NCI-H524 (cell line): ENCODE measurements around the gene TNFRSF19.
A peak's percentile ranks its signal among the peaks of the same experiment; 100 is the strongest.

Experiments
- DNase-seq, 2 experiments: peaks; one replicate each; lab custom pipeline; 2025; lab: John Stamatoyannopoulos, UW

The TNFRSF19 gene

GRCh38 chr13:23684647-23685046, 114.4 kb downstream of the TNFRSF19 start:
- DNase-seq, result no peak

- DNase-seq, result no peak
Measured at GRCh38 chr13:23685416-23685815, 115.2 kb downstream of the TNFRSF19 start.

GRCh38 chr13:23686948-23687347, 116.7 kb downstream of the TNFRSF19 start:
- DNase-seq, result no peak

GRCh38 chr13:23687614-23688013, 117.4 kb downstream of the TNFRSF19 start:
- no peak for DNase-seq

DNA sequence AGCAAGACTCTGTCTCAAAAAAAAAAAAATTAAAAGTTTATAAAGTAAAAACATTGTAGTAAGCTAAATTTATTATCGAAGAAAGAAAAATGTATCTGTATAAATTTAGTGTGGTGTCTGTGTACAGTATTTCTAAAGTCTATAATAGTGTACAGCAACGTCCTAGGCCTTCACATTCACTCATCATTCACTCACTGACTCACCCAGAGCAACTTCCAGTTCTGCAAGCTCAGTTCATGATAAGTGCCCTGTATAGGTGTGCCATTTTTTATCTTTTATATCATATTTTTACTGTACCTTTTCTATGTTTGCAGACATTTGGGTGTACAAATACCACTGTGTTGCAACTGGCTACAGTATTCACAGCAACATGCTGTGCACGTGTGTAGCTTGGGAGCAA, 118.1 kb downstream of the TNFRSF19 start:
- no peak for DNase-seq

DNA sequence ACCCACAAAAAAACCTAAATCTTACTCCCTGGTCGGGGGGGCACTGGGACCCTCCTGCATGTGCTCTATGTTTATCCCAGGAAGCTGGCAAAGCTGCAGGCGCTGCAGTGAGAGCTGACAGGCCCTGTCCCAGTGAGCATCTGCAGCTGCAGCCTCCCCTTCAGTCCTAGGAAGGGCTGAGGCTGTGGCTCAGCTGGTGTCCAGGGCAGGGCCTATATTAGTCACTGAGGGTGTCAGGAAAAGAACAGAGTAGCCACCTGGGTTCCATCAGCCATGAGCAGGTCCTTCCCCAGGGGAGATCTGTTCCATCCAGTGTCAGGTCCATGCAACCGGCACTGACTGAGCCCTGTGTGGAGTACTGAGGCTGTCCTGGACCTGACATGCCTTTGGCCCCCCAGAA, 120.5 kb downstream of the TNFRSF19 start:
- no peak for DNase-seq

DNA sequence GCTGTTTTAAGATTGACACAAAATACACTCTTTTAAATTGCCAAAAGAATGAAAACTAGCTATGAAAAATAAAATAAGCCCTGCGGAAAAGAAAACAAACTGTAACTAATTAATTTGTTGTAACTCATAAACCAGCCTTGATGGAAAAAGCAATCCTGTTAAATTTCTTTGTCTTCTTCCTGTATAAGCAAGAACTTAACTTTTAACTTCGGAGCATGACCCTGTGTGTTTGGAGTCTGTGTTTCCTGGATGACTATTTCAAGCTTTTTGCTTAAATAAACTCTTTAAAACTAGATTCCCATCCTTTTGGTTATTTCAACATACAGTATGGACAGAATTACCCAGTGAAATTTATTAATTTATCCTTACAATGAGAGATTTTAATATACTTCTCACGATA, 122.6 kb downstream of the TNFRSF19 start:
- no peak for DNase-seq

DNA sequence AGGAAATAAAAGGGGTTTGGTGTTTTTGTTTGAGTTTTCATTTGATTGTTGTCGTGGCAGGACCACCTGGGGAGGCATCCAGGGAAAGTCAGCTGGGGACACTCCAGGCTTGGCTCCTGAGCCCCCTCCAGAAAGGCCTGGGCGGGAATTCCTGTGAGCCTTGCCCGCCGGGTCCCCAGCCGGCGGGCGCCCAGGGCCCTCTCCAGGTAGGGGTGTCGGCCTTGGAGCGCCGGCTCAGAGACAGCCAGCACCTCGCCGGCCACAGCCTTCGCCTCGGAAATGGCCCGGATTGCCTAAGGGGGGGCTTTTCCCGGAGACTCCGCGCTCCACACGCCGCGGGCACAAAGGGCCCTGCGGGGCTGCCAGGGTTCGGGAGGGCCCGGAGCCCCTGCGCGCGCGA, 125.0 kb downstream of the TNFRSF19 start:
- no peak for DNase-seq

GRCh38 chr13:23695711-23696464, 125.7 kb downstream of the TNFRSF19 start:
- no peak for DNase-seq

- DNase-seq, result no peak
Measured at GRCh38 chr13:23696610-23697009, 126.4 kb downstream of the TNFRSF19 start.

DNA sequence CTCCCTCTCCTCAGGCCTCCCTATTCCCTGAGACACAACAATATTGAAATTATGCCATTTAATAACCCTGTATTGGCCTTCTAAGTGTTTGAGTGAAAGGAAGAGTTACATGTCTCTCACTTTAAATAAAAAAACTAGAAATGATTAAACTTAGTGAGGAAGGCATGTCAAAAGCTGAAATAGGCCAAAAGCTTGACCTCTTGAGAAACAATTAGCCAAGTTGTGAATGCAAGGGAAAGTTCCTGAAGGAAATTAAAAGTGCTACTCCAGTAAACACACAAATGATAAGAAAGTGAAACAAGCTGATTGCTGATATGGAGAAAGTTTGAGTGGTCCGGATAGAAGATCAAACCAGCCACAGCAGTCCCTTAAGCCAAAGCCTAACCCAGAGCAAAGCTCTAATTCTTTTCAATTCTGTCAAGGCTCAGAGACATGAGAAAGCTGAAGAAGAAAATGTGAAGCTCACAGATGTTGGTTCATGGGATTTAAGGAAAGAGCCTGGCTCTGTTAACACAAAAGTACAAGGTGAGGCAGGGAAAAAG, 127.6 kb downstream of the TNFRSF19 start:
- no peak for DNase-seq

- no peak for DNase-seq
Measured at GRCh38 chr13:23699271-23699670, 129.1 kb downstream of the TNFRSF19 start.

- DNase-seq, result no peak
Measured at GRCh38 chr13:23701186-23701585, 131.0 kb downstream of the TNFRSF19 start.

DNA sequence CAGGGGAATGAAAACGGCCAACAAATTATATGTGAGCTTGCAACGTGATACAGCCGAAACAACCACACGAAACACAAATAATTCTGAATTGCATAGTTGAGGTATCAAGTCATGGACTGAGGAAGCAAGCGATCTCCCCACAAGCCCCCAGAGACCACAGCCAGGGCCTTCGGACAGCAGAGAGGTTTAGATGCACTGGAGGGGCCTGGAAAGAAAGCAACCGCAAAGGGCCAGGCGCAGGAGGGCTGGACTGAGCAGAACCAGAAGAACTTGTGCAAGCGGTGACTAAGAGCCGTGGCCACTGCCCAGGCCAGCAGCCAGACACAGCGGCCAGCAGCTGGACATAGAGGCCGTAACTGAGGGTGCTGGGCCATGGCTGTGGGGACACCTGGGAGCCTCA, 131.4 kb downstream of the TNFRSF19 start:
- no peak for DNase-seq

GRCh38 chr13:23703246-23703860, 133.1 kb downstream of the TNFRSF19 start:
- DNase-seq, result no peak

DNA sequence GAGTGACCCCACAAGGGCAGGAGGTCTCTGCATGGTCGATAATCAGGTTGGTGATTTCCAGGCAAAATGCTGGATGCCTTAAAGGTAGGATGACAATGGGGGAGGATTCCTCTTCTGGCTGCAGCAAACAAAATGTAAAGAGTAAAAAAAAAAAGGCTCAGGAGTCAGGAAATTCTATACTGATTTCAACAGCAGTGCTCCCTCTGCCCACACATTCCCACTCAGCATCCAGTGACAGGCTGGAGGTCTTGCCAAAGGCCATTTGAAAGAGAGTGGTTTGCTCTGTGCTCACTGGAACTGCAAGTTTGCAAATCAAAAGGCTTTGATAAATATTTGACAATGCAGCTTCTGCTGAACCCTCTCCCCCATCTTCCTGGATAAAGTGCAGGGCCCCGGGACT, 135.4 kb downstream of the TNFRSF19 start:
- no peak for DNase-seq

GRCh38 chr13:23707674-23708073, 137.5 kb downstream of the TNFRSF19 start:
- peak in 1 of 2 experiments; percentile 48 for DNase-seq

- peak; percentile 12 to 51 for DNase-seq
Measured at GRCh38 chr13:23709536-23709935, 139.3 kb downstream of the TNFRSF19 start.

- no peak for DNase-seq
Measured at GRCh38 chr13:23710366-23710765, 140.2 kb downstream of the TNFRSF19 start.

DNA sequence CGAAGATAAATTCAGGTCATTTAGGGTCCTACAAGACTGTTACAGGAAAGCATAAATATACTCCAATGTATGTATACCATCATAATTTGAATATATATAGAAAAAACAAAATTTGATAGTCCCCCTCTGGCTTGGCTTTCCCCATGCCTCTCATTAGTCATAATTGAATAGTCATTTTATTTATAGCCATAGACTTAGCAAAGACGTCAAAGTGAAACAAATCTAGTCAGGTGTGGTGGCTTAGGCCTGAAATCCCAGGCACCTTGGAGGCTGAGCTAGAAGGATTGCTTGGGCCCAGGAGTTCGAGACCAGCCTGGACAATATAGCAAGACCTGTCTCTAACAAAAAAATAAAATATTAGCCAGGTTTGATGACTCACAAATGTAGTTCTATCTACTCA, 141.1 kb downstream of the TNFRSF19 start:
- no peak for DNase-seq

GRCh38 chr13:23714672-23715071, 144.5 kb downstream of the TNFRSF19 start:
- no peak for DNase-seq

DNA sequence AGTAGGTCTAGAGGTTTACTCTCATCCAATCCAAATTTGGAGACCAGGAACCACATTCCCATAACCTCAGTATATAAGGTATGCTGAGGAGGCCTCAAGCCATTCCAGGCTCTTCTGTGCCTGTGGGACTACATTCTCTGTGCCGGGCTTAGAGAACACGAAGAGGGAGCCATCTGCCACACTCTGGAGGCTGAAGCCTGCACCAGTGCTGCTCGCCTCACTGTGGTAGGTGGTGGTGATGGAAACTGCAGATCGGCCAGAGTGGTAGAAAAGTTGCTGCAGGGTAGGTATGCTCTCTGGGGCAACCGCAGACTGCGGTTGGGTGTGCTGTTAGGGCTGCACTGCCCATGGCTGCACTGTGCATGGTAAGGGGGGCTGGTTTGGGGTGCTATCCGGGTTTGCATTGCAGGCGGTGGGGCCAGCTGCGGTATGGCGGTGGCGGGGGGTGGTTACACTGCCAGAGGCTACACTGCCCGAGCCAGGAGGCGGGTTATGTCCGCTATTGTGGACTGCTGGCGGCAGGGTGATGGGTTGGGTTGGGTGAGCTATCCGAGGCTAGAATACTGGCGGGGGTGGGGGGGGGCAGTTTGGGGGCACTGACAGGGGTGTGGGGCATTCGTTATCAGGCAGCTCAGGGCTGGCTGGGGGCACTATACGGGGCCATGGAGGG, 145.0 kb downstream of the TNFRSF19 start:
- no peak for DNase-seq

DNA sequence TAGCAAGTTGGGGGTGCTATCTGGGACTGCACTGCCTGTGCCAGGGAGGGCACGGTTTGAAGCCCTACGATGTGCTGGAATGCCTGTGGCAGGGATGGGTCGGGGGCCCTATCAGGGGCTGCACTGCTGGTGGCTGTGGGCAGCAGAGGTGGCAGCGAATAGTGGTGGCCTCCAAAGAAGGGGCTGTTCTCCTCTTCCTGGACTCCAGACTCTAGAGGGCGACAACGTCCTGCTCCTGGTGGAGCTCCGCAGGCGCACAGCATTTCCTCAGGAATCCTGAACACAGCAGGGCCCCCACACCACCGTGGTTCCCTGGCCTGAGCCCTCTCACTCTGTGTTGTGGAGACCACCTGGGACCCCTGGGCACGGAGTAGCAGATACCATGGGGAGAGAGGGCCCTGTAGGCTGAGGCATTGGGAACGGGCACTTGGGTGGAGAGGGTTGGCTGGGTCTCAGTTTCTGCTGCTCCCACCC, 145.6 kb downstream of the TNFRSF19 start:
- DNase-seq, result peak in 1 of 2 experiments; percentile 61
